GM10266 (cell line): ENCODE results near the gene PRKCA.
A peak's percentile ranks its signal among the peaks of the same experiment; 100 is the strongest.

ENCODE experiments used
- DNase-seq: peaks from one replicate; pipeline ENCODE4 v3.0.0; 2012; ENCODE audit errors: extremely low spot score
- TF ChIP-seq, protein P1 (sequence below): IDR thresholded peaks from 2 replicates; pipeline ENCODE4 v1.5.1; 2012; ENCODE audit warnings: mild to moderate bottlenecking, low read depth; ENCODE audit not compliant: control insufficient read depth, insufficient read depth; ENCODE audit errors: missing control alignments

Gene PRKCA

GRCh38 chr17:66557886-66558285 is 255.5 kb downstream of the PRKCA start:
- DNase-seq: no peak
- TF ChIP-seq, protein P1, sequence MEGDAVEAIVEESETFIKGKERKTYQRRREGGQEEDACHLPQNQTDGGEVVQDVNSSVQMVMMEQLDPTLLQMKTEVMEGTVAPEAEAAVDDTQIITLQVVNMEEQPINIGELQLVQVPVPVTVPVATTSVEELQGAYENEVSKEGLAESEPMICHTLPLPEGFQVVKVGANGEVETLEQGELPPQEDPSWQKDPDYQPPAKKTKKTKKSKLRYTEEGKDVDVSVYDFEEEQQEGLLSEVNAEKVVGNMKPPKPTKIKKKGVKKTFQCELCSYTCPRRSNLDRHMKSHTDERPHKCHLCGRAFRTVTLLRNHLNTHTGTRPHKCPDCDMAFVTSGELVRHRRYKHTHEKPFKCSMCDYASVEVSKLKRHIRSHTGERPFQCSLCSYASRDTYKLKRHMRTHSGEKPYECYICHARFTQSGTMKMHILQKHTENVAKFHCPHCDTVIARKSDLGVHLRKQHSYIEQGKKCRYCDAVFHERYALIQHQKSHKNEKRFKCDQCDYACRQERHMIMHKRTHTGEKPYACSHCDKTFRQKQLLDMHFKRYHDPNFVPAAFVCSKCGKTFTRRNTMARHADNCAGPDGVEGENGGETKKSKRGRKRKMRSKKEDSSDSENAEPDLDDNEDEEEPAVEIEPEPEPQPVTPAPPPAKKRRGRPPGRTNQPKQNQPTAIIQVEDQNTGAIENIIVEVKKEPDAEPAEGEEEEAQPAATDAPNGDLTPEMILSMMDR: no peak

DNA sequence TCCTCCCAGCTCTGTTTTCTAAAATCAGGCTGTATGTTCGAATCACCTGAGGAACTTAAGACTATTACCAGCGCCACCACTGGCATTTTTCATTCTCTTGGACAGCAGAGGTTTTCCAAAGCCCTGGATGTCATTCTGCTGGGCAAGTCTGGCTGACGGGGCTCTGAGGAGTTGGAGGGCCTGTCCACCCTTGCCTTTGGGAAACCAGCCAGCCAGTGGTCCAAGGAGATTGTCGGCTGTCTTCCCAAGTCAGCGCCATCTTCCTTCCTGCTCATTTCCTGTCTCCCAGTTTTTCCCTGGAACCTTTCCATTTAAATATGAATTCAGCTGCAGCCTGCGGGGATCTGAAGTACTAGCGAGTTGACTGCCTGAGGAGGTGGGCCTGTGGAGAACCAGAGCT is 258.3 kb downstream of the PRKCA start:
- no peak for DNase-seq
- TF ChIP-seq, protein P1: no peak

DNA sequence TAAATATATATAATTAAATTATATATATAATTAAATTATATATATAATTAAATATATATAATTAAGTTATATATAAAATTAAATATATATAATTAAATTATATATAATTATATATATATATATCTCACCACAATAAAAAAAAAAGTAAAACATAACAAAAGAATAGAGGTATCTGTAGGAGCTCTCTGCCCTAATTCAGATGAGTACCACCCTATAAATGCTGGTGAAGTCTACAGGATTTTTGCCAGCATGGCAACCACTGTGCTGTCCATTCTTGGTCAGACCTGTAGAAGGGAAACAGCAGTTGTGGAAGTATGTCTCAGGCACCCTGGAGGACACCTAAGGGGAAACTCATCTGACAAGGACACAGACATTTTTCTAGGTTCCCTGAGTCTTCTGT is 259.7 kb downstream of the PRKCA start:
- no peak for DNase-seq
- TF ChIP-seq, protein P1: no peak

DNA sequence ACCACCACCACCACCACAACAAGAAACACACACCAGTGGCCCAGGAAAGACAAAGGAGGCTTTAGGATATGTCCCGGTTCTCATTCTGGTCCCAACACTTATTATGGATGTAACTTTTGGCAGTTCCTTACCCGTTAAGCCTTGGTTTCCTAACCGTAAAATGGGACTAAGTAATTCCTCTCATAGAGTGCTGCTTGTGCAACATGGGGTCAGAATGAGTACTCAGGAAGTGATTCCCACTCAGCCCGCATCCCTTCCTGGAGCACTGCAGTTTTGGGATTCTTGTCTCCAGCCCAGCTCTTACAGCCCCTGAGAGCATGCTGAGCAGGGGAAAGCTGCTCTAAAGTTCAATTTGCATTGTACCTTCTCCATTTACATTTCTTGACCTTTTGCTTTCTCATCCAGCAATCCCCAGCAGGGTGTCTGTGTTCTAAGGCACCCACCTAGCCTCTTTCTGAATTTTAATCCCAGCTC is 262.6 kb downstream of the PRKCA start:
- TF ChIP-seq, protein P1: no peak
- no peak for DNase-seq

- DNase-seq: peak; percentile 66
- TF ChIP-seq, protein P1: peak; percentile 83
Measured at GRCh38 chr17:66567234-66568170, 265.1 kb downstream of the PRKCA start.

GRCh38 chr17:66569572-66569971 is 267.2 kb downstream of the PRKCA start:
- no peak for DNase-seq
- TF ChIP-seq, protein P1: no peak

DNA sequence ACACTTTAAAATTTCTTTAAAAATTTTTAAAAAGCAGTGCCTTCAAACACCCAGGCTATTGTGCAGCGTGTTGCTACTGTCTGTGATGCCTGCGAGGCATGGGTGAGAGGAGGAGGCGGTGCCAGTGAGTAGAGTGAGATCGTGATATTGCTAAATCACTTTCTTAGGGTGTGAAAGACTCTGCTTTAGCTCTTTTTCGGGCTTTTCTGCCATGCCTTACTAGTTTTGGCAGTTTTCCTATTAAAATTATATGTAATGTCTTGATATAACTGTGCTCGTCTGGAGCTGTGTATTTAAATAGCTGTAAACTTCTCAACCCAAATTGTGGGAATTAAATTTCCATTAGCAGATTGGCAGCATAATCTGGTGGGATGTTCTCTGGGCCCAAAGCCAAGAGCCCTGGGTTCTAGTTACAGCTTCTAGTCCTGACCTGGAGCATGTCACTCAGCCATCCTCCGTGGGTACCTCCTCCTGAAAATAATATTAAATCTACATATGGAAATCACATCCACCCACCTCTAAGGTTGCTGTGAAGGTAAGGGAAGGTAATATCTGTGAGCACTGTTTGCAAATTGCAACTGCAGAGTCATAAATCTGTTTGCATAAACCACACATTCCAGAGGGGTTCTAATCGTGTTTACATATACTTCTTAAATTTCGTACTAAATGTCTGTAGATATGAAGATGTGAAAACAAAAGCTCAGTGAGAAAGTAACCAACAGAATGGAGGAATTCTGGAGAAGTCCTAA is 268.2 kb downstream of the PRKCA start:
- DNase-seq: no peak
- TF ChIP-seq, protein P1: no peak
